ENCODE data around the gene PHACTR1.

Gene PHACTR1

DNA sequence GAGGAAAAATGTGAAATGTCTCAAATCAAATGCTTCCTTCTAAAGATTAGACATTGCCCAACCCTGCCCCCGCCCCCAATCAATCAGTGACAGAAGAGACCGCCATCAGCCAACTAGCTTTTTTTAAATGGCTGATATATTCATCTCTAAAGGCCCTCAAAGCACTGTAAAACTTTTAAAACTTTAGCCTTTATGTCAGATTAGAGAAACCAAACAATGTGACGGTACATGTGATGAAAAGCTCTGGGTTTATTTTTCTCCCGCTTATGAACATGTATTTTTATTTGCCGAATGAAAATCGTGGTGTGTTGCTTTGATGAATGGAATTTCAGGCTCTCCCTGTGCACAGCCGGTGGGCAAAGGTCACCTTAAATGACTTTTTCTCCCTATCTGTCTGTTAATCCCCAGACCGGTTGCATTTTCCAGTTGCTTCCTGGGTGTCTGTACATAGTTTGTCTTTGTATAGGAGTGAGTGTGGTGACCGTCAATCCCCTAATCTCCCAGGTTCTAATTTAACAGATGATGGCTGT lies 573.3 kb downstream of the PHACTR1 start:
- Histone ChIP-seq H3K4me1 (ENCODE audit: control insufficient read depth in 1 of 2, insufficient read depth in 1 of 2, low read depth in 1 of 2, low read length in 1 of 2) (peaks cover 40 to 50% of the 10 kb centered on the region in 2 experiments), H3K27me3 (no peaks in the 10 kb centered on the region), H3K4me3 (ENCODE audit: low read depth in 1 of 2, low read length in 1 of 2) (no peak overlapping the region), H3K36me3 (peaks cover 66% of the 10 kb centered on the region), H3K9me3 (no peaks in the 10 kb centered on the region), H3K27ac (peak overlapping the region; percentile 20)
- TF ChIP-seq, protein P1, sequence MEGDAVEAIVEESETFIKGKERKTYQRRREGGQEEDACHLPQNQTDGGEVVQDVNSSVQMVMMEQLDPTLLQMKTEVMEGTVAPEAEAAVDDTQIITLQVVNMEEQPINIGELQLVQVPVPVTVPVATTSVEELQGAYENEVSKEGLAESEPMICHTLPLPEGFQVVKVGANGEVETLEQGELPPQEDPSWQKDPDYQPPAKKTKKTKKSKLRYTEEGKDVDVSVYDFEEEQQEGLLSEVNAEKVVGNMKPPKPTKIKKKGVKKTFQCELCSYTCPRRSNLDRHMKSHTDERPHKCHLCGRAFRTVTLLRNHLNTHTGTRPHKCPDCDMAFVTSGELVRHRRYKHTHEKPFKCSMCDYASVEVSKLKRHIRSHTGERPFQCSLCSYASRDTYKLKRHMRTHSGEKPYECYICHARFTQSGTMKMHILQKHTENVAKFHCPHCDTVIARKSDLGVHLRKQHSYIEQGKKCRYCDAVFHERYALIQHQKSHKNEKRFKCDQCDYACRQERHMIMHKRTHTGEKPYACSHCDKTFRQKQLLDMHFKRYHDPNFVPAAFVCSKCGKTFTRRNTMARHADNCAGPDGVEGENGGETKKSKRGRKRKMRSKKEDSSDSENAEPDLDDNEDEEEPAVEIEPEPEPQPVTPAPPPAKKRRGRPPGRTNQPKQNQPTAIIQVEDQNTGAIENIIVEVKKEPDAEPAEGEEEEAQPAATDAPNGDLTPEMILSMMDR (IDR thresholded peaks at IDR 0.05) = no peak

DNA sequence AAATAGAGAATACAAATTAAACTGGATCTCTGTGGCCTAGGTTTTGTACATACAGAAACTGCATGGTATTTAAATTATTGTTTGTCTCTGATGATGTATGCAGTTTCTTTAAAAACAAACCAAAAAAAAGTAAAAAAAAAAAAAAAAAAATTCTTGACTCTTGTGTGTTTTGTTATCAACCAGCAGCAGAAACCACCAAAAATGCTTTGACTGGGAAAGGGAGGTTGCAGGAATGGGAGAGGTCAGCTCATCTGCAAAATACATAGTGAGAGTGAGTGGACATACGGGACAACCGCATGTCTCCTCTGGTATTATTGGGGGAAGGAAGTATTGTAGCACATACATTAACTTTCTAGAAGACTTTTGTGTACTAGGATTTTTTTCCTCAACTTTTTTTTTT lies 573.8 kb downstream of the PHACTR1 start:
- peak overlapping the region; percentile 20 for H3K27ac ChIP-seq
- no peaks in the 10 kb centered on the region for H3K9me3 ChIP-seq
- H3K36me3 ChIP-seq = peaks cover 61% of the 10 kb centered on the region
- no peak overlapping the region for H3K4me3 ChIP-seq (ENCODE audit: low read depth in 1 of 2, low read length in 1 of 2)
- H3K27me3 ChIP-seq = no peaks in the 10 kb centered on the region
- TF ChIP-seq, protein P1 (IDR thresholded peaks at IDR 0.05) = no peak
- peaks cover 40 to 50% of the 10 kb centered on the region in 2 experiments for H3K4me1 ChIP-seq (ENCODE audit: control insufficient read depth in 1 of 2, insufficient read depth in 1 of 2, low read depth in 1 of 2, low read length in 1 of 2)

DNA sequence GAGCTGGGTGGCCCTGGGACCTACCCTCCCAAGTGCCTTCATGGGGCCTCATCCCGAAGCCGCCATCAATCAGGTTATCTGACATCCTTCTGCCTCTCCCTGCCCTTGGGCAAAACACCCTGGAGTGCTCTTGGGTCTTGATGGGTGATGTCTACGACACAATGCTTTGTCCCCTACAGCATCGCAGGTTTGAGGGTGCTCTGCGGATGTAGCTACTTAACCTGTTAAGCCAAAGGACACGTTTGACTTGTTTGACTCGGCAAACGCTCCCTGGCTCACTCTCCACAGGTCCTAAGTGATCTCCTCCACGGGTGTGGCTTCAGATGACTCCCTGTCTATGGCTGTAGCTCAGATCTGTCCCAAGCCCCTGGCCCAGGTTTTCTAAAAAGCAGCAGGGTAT lies 576.2 kb downstream of the PHACTR1 start:
- no peaks in the 10 kb centered on the region for H3K9me3 ChIP-seq
- no peaks in the 10 kb centered on the region for H3K27me3 ChIP-seq
- no peak overlapping the region for H3K4me3 ChIP-seq (ENCODE audit: low read depth in 1 of 2, low read length in 1 of 2)
- H3K4me1 ChIP-seq (ENCODE audit: control insufficient read depth in 1 of 2, insufficient read depth in 1 of 2, low read depth in 1 of 2, low read length in 1 of 2) = peaks cover 21 to 33% of the 10 kb centered on the region in 2 experiments
- TF ChIP-seq, protein P1 (IDR thresholded peaks at IDR 0.05) = no peak
- peaks cover 49% of the 10 kb centered on the region for H3K36me3 ChIP-seq
- H3K27ac ChIP-seq = no peak overlapping the region

DNA sequence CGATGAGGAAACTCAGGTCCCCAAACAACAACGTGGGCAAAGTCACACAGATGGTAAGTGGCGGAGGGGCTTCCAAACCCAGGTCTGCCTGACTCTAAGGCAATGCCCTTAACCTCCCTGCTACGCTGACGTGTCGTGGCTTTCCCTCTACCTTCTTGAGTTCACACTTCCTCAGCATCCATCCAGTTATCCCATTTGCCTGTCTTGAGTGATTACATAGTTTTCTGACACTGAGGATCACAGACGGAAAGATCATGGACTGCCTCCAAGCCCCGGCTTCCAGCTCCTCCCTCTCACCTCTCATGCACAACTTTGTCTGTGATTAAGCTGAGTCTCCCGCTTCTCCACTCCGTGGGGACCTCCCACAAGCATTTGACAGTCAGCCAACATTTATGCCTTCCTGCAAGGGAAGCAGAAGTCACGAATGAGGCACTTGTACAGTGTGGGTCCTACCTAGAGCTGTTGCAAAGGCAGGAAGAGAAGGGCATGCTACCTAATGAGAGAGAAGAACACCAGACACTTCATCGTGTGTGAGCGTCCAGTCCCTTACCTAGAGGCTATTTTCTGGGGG lies 578.0 kb downstream of the PHACTR1 start:
- no peaks in the 10 kb centered on the region for H3K9me3 ChIP-seq
- H3K4me1 ChIP-seq (ENCODE audit: control insufficient read depth in 1 of 2, insufficient read depth in 1 of 2, low read depth in 1 of 2, low read length in 1 of 2) = peaks cover 21 to 23% of the 10 kb centered on the region in 2 experiments
- H3K27ac ChIP-seq = peak overlapping the region; percentile 89
- TF ChIP-seq, protein P1 (IDR thresholded peaks at IDR 0.05) = no peak
- peak overlapping the region in 1 of 2 experiments; percentile 5 for H3K4me3 ChIP-seq (ENCODE audit: low read depth in 1 of 2, low read length in 1 of 2)
- no peaks in the 10 kb centered on the region for H3K27me3 ChIP-seq
- peaks cover 50% of the 10 kb centered on the region for H3K36me3 ChIP-seq

DNA sequence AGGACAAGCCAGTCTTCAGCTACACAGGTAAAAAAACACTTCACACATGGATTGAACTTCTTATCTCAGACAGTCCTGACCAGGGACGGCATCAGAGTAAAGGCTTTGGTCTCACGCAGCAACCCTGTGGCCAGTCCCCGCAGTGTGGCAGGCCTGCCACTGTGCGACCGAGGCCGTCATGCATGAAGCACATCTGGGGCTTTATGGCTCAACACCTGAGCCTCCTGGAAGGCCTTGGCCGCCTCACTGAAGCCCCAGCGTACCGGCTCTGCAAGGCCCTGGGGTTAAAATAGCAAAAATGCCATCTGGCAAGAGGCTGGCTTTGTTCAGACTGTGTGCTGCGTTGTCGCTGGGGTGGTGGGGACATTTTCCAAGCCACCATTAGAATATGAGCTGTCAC lies 579.0 kb downstream of the PHACTR1 start:
- H3K36me3 ChIP-seq = peaks cover 55% of the 10 kb centered on the region
- H3K27me3 ChIP-seq = no peaks in the 10 kb centered on the region
- H3K9me3 ChIP-seq = no peaks in the 10 kb centered on the region
- H3K4me1 ChIP-seq (ENCODE audit: control insufficient read depth in 1 of 2, insufficient read depth in 1 of 2, low read depth in 1 of 2, low read length in 1 of 2) = peaks cover 21 to 23% of the 10 kb centered on the region in 2 experiments
- peak overlapping the region; percentile 89 for H3K27ac ChIP-seq
- TF ChIP-seq, protein P1 (IDR thresholded peaks at IDR 0.05) = no peak
- no peak overlapping the region for H3K4me3 ChIP-seq (ENCODE audit: low read depth in 1 of 2, low read length in 1 of 2)
